Bronchial epithelial cell (primary cell): ENCODE measurements around the gene PRCP. TPM values are rescaled to one million over a fixed set of nuclear protein-coding genes. Genes with fewer than 3 reads are reported as not detected.
"Not testable (repeated sequence)": the region's sequence is repeated elsewhere in the genome, so short reads cannot be mapped to it uniquely, and the experiment has no call there.

Source experiments
- DNase-seq: peaks from one replicate; pipeline ENCODE4 v3.0.0-alpha.2; 2010; ENCODE audit warnings: low read depth
- FAIRE-seq: peaks from 2 replicates; lab custom pipeline; 2011; peaks lifted over from hg19 to GRCh38; lab: Jason Lieb, UNC
- H3K27me3 ChIP-seq: 2 replicates; pipeline ENCODE4 v1.5.1; 2011; ENCODE audit warnings: low read length; ENCODE audit not compliant: control insufficient read depth, insufficient read depth
- H3K36me3 ChIP-seq: 2 replicates; pipeline ENCODE4 v1.5.1; 2011; ENCODE audit warnings: low read length; ENCODE audit not compliant: control insufficient read depth, insufficient read depth
- H3K4me3 ChIP-seq: 2 replicates; pipeline ENCODE4 v1.5.1; 2011; ENCODE audit warnings: mild to moderate bottlenecking, low read depth, low read length, control low read depth
- CTCF ChIP-seq: IDR thresholded peaks from 2 replicates; pipeline ENCODE4 v1.5.1; 2011; ENCODE audit warnings: mild to moderate bottlenecking, moderate library complexity, low read length, control low read depth, inconsistent platforms; ENCODE audit not compliant: insufficient read depth, severe bottlenecking
- total RNA-seq: library from RNA; depleted of rRNA; stranded (reverse); fragments of >200 nt; gene quantifications from 2 replicates; pipeline ENCODE4 v1.2.1, GENCODE V29; 2014

PRCP gene
- total RNA-seq, 1 donor from 2014 or later: 10.0 TPM

- Histone ChIP-seq H3K36me3 (no peaks in the 10 kb centered on the region), H3K4me3 (no peak overlapping the region), H3K27me3 (no peaks in the 10 kb centered on the region)
- FAIRE-seq (no peak), DNase-seq (no peak)
- TF ChIP-seq CTCF: no peak
These were observed 42.1 kb downstream of the PRCP start for GRCh38 chr11:82858133-82858532.

- H3K4me3 ChIP-seq: no peak overlapping the region
- no peaks in the 10 kb centered on the region for H3K36me3 ChIP-seq
- H3K27me3 ChIP-seq: no peaks in the 10 kb centered on the region
- no peak for FAIRE-seq
- TF ChIP-seq CTCF: no peak
- no peak for DNase-seq
These were observed 43.1 kb downstream of the PRCP start for GRCh38 chr11:82857145-82857544.

- no peak for DNase-seq
- no peak overlapping the region for H3K4me3 ChIP-seq
- H3K36me3 ChIP-seq: no peaks in the 10 kb centered on the region
- H3K27me3 ChIP-seq: no peaks in the 10 kb centered on the region
- FAIRE-seq: no peak
- TF ChIP-seq CTCF: no peak
These were observed 44.6 kb downstream of the PRCP start for GRCh38 chr11:82855616-82856015.

DNA sequence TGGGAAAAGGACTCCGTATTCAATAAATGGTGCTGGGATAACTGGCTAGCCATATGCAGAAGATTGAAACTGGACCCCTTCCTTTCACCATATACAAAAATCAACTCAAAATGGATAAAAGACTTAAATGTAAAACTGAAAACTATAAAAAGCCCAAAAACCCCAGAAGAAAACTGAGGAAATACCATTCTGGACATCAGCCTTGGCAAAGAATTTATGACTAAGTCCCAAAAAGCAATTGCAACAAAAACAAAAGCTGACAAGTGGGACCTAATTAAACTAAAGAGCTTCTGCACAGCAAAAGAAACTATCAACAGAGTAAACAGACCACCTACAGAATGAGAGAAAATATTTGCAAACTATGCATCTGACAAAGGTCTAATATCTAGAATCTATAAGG, 45.3 kb downstream of the PRCP start:
- not testable (repeated sequence) for FAIRE-seq, DNase-seq

DNA sequence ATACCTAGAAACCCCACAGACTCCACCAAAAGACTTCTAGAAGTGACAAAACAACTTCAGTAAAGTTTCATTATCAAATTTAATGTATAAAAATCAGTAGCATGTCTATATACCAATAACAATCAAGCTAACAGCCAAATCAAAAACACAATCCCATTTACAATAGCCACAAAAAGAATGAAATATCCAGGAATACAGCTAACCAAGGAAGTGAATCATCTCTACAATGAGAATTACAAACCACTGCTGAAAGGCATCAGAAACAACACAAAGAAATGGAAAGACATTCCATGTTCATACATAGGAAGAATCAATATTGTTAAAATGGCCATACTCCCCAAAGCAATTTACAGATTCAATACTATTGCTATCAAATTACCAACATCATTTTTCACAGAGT, 46.0 kb downstream of the PRCP start:
- no peak for FAIRE-seq
- no peak for TF ChIP-seq CTCF

More for the DNA sequence above, 45.3 kb downstream of the PRCP start:
- not testable (repeated sequence) for H3K27me3 ChIP-seq, H3K36me3 ChIP-seq, H3K4me3 ChIP-seq

GRCh38 chr11:82848829-82849228, 51.4 kb downstream of the PRCP start:
- no peaks in the 10 kb centered on the region for H3K27me3 ChIP-seq
- no peak for DNase-seq
- no peaks in the 10 kb centered on the region for H3K36me3 ChIP-seq
- TF ChIP-seq CTCF: no peak
- no peak for FAIRE-seq
- no peak overlapping the region for H3K4me3 ChIP-seq

More for the DNA sequence above, 46.0 kb downstream of the PRCP start:
- Histone ChIP-seq H3K27me3 (no peaks in the 10 kb centered on the region), H3K36me3 (no peaks in the 10 kb centered on the region), H3K4me3 (no peak overlapping the region)
- no peak for DNase-seq
